ENCODE results near the gene SLC12A4. TPM values are rescaled to one million over a fixed set of nuclear protein-coding genes. Genes with fewer than 3 reads are reported as not detected.

Gene SLC12A4
- total RNA-seq, 1 experiment from 2014 or later = 107 TPM

DNA sequence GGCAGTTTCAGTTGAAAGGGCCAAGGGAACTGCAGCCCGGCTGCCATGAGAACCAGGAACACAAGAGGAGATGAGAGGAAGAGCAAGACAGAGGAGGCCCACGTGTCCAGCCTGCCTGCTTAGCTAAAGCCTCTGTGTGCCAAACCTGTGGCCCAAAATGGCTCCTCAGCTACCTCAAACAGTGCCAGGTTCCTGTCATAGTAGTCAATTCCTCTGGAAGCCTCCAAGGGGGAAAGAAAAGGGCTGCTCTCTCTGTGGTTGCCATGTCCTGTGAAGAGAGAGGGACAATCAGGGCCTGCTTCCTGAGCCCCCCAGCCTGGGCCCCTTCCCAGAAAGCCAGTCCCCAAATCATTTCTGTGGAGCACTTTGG, 5.2 kb downstream of the SLC12A4 start:
- intact Hi-C loops (cut with micrococcal nuclease; ENCODE audit: unreplicated experiment) = no loop called here
- Mint-ChIP-seq H3K4me1 (ENCODE audit: low read depth, unreplicated experiment) (peaks cover 27% of the 10 kb centered on the region), H3K36me3 (ENCODE audit: insufficient read depth, unreplicated experiment) (peaks cover 55% of the 10 kb centered on the region), H3K4me3 (ENCODE audit: unreplicated experiment) (no peak overlapping the region), H3K27me3 (ENCODE audit: insufficient read depth, unreplicated experiment) (no peaks in the 10 kb centered on the region), H3K27ac (ENCODE audit: unreplicated experiment) (peak overlapping the region; percentile 3), H3K9me3 (ENCODE audit: unreplicated experiment) (no peaks in the 10 kb centered on the region)
- TF ChIP-seq, protein P1, sequence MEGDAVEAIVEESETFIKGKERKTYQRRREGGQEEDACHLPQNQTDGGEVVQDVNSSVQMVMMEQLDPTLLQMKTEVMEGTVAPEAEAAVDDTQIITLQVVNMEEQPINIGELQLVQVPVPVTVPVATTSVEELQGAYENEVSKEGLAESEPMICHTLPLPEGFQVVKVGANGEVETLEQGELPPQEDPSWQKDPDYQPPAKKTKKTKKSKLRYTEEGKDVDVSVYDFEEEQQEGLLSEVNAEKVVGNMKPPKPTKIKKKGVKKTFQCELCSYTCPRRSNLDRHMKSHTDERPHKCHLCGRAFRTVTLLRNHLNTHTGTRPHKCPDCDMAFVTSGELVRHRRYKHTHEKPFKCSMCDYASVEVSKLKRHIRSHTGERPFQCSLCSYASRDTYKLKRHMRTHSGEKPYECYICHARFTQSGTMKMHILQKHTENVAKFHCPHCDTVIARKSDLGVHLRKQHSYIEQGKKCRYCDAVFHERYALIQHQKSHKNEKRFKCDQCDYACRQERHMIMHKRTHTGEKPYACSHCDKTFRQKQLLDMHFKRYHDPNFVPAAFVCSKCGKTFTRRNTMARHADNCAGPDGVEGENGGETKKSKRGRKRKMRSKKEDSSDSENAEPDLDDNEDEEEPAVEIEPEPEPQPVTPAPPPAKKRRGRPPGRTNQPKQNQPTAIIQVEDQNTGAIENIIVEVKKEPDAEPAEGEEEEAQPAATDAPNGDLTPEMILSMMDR (IDR thresholded peaks at IDR 0.05; ENCODE audit: insufficient read depth in 1 of 2, low read depth in 1 of 2, low read length in 1 of 2, severe bottlenecking in 1 of 2, unreplicated experiment in 1 of 2) = no peak
- peaks cover 22% of the 10 kb centered on the region for H3K4me1 ChIP-seq
- POLR2A ChIA-PET = no interaction called here
- DNase-seq = no peak
- CTCF ChIA-PET = no interaction called here
- no peak overlapping the region for H3K4me3 ChIP-seq (ENCODE audit: low read depth, low read length)
- no peaks in the 10 kb centered on the region for H3K27me3 ChIP-seq (replicated peaks; ENCODE audit: control insufficient read depth, insufficient read depth, low read length)
- BruUV-seq (replicated peaks) = no TSS peak
- H3K9me3 ChIP-seq = no peaks in the 10 kb centered on the region
- H3K36me3 ChIP-seq (ENCODE audit: control insufficient read depth, insufficient read depth, low read length) = peaks cover 12% of the 10 kb centered on the region

DNA sequence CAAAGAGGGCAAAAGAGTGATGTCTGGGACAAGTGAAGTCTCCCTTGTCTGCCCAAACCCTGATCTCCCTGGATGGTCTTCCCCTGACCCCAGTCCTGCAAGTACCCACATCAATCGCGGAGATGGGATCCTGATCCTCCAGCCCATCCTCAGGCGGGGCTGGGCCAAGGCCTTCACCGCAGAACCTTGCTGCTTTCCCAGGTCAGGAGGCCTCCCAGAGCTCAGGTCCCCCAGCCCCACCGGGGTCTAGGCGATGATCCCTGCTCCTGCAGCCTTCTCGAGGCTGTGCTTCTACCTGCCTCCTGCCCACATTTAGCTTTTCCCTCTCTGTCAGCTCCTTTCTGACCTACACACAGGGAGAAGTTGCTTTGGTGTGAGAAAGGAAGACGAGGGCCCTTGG, 6.3 kb downstream of the SLC12A4 start:
- no peak for DNase-seq
- BruUV-seq (replicated peaks) = no TSS peak
- TF ChIP-seq, protein P1 (IDR thresholded peaks at IDR 0.05; ENCODE audit: insufficient read depth in 1 of 2, low read depth in 1 of 2, low read length in 1 of 2, severe bottlenecking in 1 of 2, unreplicated experiment in 1 of 2) = no peak
- intact Hi-C loops (cut with micrococcal nuclease; ENCODE audit: unreplicated experiment) = no loop called here
- no peak overlapping the region for H3K4me3 Mint-ChIP-seq (ENCODE audit: unreplicated experiment)
- peaks cover 59% of the 10 kb centered on the region for H3K36me3 Mint-ChIP-seq (ENCODE audit: insufficient read depth, unreplicated experiment)
- ChIA-PET CTCF (no interaction called here), POLR2A (no interaction called here)
- no peaks in the 10 kb centered on the region for H3K9me3 ChIP-seq
- H3K27ac Mint-ChIP-seq (ENCODE audit: unreplicated experiment) = no peak overlapping the region
- no peaks in the 10 kb centered on the region for H3K27me3 ChIP-seq (replicated peaks; ENCODE audit: control insufficient read depth, insufficient read depth, low read length)
- peaks cover 18% of the 10 kb centered on the region for H3K4me1 ChIP-seq
- H3K27me3 Mint-ChIP-seq (ENCODE audit: insufficient read depth, unreplicated experiment) = no peaks in the 10 kb centered on the region
- H3K4me3 ChIP-seq (ENCODE audit: low read depth, low read length) = no peak overlapping the region
- no peaks in the 10 kb centered on the region for H3K9me3 Mint-ChIP-seq (ENCODE audit: unreplicated experiment)
- H3K4me1 Mint-ChIP-seq (ENCODE audit: low read depth, unreplicated experiment) = peaks cover 23% of the 10 kb centered on the region
- H3K36me3 ChIP-seq (ENCODE audit: control insufficient read depth, insufficient read depth, low read length) = peaks cover 14% of the 10 kb centered on the region

DNA sequence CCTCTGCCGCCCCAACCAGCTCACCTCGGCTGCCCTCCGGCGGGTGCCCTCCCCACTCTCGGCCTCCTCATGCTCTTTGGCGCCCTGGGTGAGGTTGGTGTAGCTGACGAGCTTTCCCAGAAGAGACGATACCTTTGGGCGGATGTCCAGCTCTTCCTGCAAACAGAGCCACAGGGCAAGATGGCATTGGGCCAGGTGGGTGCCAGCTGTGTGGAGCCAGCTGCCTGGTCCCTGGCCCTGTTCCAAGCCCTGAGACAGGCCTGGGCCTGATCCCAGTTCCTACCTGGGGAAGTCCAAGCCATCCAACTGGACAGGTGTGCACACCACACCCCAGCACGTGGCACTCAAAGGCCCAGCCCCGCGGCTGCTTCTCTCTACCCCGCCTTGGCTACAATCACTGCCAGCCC, 6.9 kb downstream of the SLC12A4 start:
- no TSS peak for BruUV-seq (replicated peaks)
- TF ChIP-seq, protein P1 (IDR thresholded peaks at IDR 0.05; ENCODE audit: insufficient read depth in 1 of 2, low read depth in 1 of 2, low read length in 1 of 2, severe bottlenecking in 1 of 2, unreplicated experiment in 1 of 2) = no peak
- peaks cover 17% of the 10 kb centered on the region for H3K4me1 Mint-ChIP-seq (ENCODE audit: low read depth, unreplicated experiment)
- intact Hi-C loops (cut with micrococcal nuclease; ENCODE audit: unreplicated experiment) = no loop called here
- ChIA-PET CTCF (no interaction called here), POLR2A (no interaction called here)
- peaks cover 12% of the 10 kb centered on the region for H3K4me1 ChIP-seq
- H3K27me3 Mint-ChIP-seq (ENCODE audit: insufficient read depth, unreplicated experiment) = no peaks in the 10 kb centered on the region
- peaks cover 61% of the 10 kb centered on the region for H3K36me3 Mint-ChIP-seq (ENCODE audit: insufficient read depth, unreplicated experiment)
- no peak overlapping the region for H3K27ac Mint-ChIP-seq (ENCODE audit: unreplicated experiment)
- no peaks in the 10 kb centered on the region for H3K9me3 ChIP-seq
- H3K36me3 ChIP-seq (ENCODE audit: control insufficient read depth, insufficient read depth, low read length) = peaks cover 14% of the 10 kb centered on the region
- H3K4me3 Mint-ChIP-seq (ENCODE audit: unreplicated experiment) = no peak overlapping the region
- no peaks in the 10 kb centered on the region for H3K27me3 ChIP-seq (replicated peaks; ENCODE audit: control insufficient read depth, insufficient read depth, low read length)
- H3K9me3 Mint-ChIP-seq (ENCODE audit: unreplicated experiment) = no peaks in the 10 kb centered on the region
- no peak overlapping the region for H3K4me3 ChIP-seq (ENCODE audit: low read depth, low read length)
- DNase-seq = no peak
